Keratinocyte (primary cell): ENCODE results near the gene ZBTB17. TPM values are rescaled to one million over a fixed set of nuclear protein-coding genes. Genes with fewer than 3 reads are reported as not detected.

Source experiments
- DNase-seq: peaks from one replicate; pipeline ENCODE4 v3.0.0-alpha.2; 2011; ENCODE audit warnings: low read depth, missing footprints, low spot score
- FAIRE-seq: peaks from 2 replicates; lab custom pipeline; 2011; peaks lifted over from hg19 to GRCh38; lab: Jason Lieb, UNC
- H2AFZ ChIP-seq: 2 replicates; pipeline ENCODE4 v1.6.0; 2012; ENCODE audit warnings: low read length, control low read depth, inconsistent platforms; ENCODE audit not compliant: control insufficient read depth
- H3K27ac ChIP-seq: 2 replicates; pipeline ENCODE4 v1.5.1; 2011; ENCODE audit warnings: low read length; ENCODE audit not compliant: control insufficient read depth, insufficient read depth
- H3K27me3 ChIP-seq: 3 replicates; pipeline ENCODE4 v1.6.0; 2011; ENCODE audit warnings: low read length; ENCODE audit not compliant: control insufficient read depth, insufficient read depth; ENCODE audit errors: extremely low read depth
- H3K36me3 ChIP-seq, 2 experiments: 2 replicates in 1 of 2; 3 replicates in 1 of 2; pipeline ENCODE4 v1.5.1; 2011; ENCODE audit warnings: low read length in 2 of 2, mild to moderate bottlenecking in 1 of 2; ENCODE audit not compliant: control insufficient read depth in 2 of 2, insufficient read depth in 2 of 2; ENCODE audit errors: extremely low read depth in 1 of 2
- H3K4me1 ChIP-seq: 3 replicates; pipeline ENCODE4 v1.5.1; 2011; ENCODE audit warnings: low read length; ENCODE audit not compliant: control insufficient read depth, insufficient read depth; ENCODE audit errors: extremely low read depth
- H3K4me2 ChIP-seq: 3 replicates; pipeline ENCODE4 v1.6.0; 2011; ENCODE audit warnings: low read depth, low read length; ENCODE audit not compliant: control insufficient read depth, insufficient read depth; ENCODE audit errors: extremely low read depth
- H3K4me3 ChIP-seq, 3 experiments: fragments of 200-600 bp in 1 of 3; sonication (generic) in 1 of 3; 2 replicates in 2 of 3; 3 replicates in 1 of 3; pipeline ENCODE4 v1.5.1; 2011 to 2016; ENCODE audit warnings: low read length in 3 of 3, mild to moderate bottlenecking in 3 of 3, control low read depth in 2 of 3, inconsistent platforms in 1 of 3, low read depth in 1 of 3, mixed read lengths in 1 of 3, mixed run types in 1 of 3, moderate library complexity in 1 of 3; ENCODE audit not compliant: control insufficient read depth in 2 of 3, insufficient read depth in 2 of 3; ENCODE audit errors: extremely low read depth in 1 of 3
- H3K79me2 ChIP-seq: 2 replicates; pipeline ENCODE4 v1.6.0; 2012; ENCODE audit warnings: low read length; ENCODE audit not compliant: control insufficient read depth, insufficient read depth
- H3K9ac ChIP-seq: 3 replicates; pipeline ENCODE4 v1.6.0; 2011; ENCODE audit warnings: low read length; ENCODE audit not compliant: control insufficient read depth, insufficient read depth; ENCODE audit errors: extremely low read depth
- H3K9me1 ChIP-seq: 3 replicates; pipeline ENCODE4 v1.6.0; 2011; ENCODE audit warnings: low read length; ENCODE audit not compliant: control insufficient read depth, insufficient read depth; ENCODE audit errors: extremely low read depth
- H3K9me3 ChIP-seq: 2 replicates; pipeline ENCODE4 v1.5.1; 2012; ENCODE audit warnings: low read depth, low read length; ENCODE audit not compliant: control insufficient read depth
- H4K20me1 ChIP-seq: 3 replicates; pipeline ENCODE4 v1.6.0; 2011; ENCODE audit warnings: low read length; ENCODE audit not compliant: control insufficient read depth, insufficient read depth; ENCODE audit errors: extremely low read depth
- CTCF ChIP-seq, 3 experiments: IDR thresholded peaks in 1 of 3; conservative IDR thresholded peaks in 1 of 3; optimal IDR thresholded peaks in 1 of 3; 2 replicates in 2 of 3; 3 replicates in 1 of 3; pipeline versions ENCODE3 to v1.5.1; 2011; ENCODE audit warnings: low read length in 3 of 3, mild to moderate bottlenecking in 3 of 3, moderate library complexity in 2 of 3, control low read depth in 1 of 3, inconsistent platforms in 1 of 3; ENCODE audit not compliant: insufficient read depth in 2 of 3; ENCODE audit errors: extremely low read depth in 1 of 3
- EZH2 ChIP-seq: IDR thresholded peaks from one replicate; pipeline ENCODE4 v1.6.1; 2012; ENCODE audit warnings: inconsistent platforms, mild to moderate bottlenecking, low read length, moderate library complexity
- dilution Hi-C: fragments of 300-500 bp; cut with MboI; formaldehyde crosslinking; loops from one replicate; pipeline ENCODE4 v1.7.0; 2020; ENCODE audit warnings: low sequenced_read_pairs; ENCODE audit not compliant: extremely low pct_ligation_motif_present
- polyA plus RNA-seq, 5 experiments: library from polyadenylated mRNA; depleted of rRNA in 3 of 5; stranded (reverse) in 3 of 5; stranded (forward) in 1 of 5; unstranded in 1 of 5; fragments of >200 nt; gene quantifications; 1 replicate in 1 of 5; 2 replicates in 3 of 5; 3 replicates in 1 of 5; pipeline versions ENCODE4 v1.2.1 to v1.2.3, GENCODE V29; 2011 to 2012; ENCODE audit warnings: missing spikeins in 2 of 5, low read depth in 1 of 5, low replicate concordance in 1 of 5

Gene ZBTB17
- polyA plus RNA-seq, 1 donor (not counting 4 experiments of a cell fraction or from before 2014, with no cell fraction given) = 18.4 TPM

GRCh38 chr1:15952317-15953258 lies 23.3 kb downstream of the ZBTB17 start:
- dilution Hi-C loops = no loop called here
- DNase-seq (peak; percentile 97), FAIRE-seq (peak; percentile 96)
- Histone ChIP-seq H3K79me2 (peaks cover 42% of the 10 kb centered on the region), H3K9ac (peak overlapping the region; percentile 75), H3K4me3 (peak overlapping the region in 2 of 3 experiments; percentile 26 to 36), H3K27ac (peak overlapping the region; percentile 98), H3K9me3 (no peaks in the 10 kb centered on the region), H3K36me3 (peaks cover 5 to 19% of the 10 kb centered on the region in 2 experiments), H2AFZ (no peak overlapping the region), H3K9me1 (peaks cover 2% of the 10 kb centered on the region), H3K4me1 (peaks cover 80% of the 10 kb centered on the region), H3K27me3 (no peaks in the 10 kb centered on the region), H4K20me1 (no peaks in the 10 kb centered on the region), H3K4me2 (peak overlapping the region; percentile 82)
- TF ChIP-seq EZH2 (no peak), CTCF (optimal IDR thresholded peaks at IDR 0.05 in 1 of 3, IDR thresholded peaks at IDR 0.05 in 1 of 3, conservative IDR thresholded peaks at IDR 0.05 in 1 of 3; ENCODE audit: extremely low read depth in 1 of 3, insufficient read depth in 2 of 3, low read length in 3 of 3) (peak in 1 of 3 experiments; percentile 20)

- dilution Hi-C loops = no loop called here
- Histone ChIP-seq H3K36me3 (peaks cover 12 to 26% of the 10 kb centered on the region in 2 experiments), H3K9ac (peak overlapping the region; percentile 96), H3K9me3 (no peaks in the 10 kb centered on the region), H4K20me1 (no peaks in the 10 kb centered on the region), H3K27me3 (no peaks in the 10 kb centered on the region), H2AFZ (no peak overlapping the region), H3K9me1 (peaks cover 2% of the 10 kb centered on the region), H3K27ac (peak overlapping the region; percentile 98), H3K4me3 (no peak overlapping the region), H3K4me2 (peak overlapping the region; percentile 82), H3K4me1 (peaks cover 79% of the 10 kb centered on the region), H3K79me2 (peaks cover 41% of the 10 kb centered on the region)
- no peak for TF ChIP-seq CTCF (optimal IDR thresholded peaks at IDR 0.05 in 1 of 3, IDR thresholded peaks at IDR 0.05 in 1 of 3, conservative IDR thresholded peaks at IDR 0.05 in 1 of 3; ENCODE audit: extremely low read depth in 1 of 3, insufficient read depth in 2 of 3, low read length in 3 of 3)
- no peak for TF ChIP-seq EZH2
- DNase-seq (no peak), FAIRE-seq (no peak)
These were observed 24.4 kb downstream of the ZBTB17 start for GRCh38 chr1:15951341-15952153.
